Subcutaneous abdominal adipose tissue (tissue), 5 donors: Measurements from ENCODE around the gene ISG20.

Source experiments
- H3K27ac ChIP-seq: one replicate; pipeline ENCODE4 v1.7.0; 2013; ENCODE audit warnings: low read depth, mild to moderate bottlenecking, inconsistent platforms, low read length, moderate library complexity
- H3K27me3 ChIP-seq, 5 donors: one replicate each; pipeline ENCODE4 v1.7.0; 2013; ENCODE audit warnings: low read length in 5 of 5, inconsistent platforms in 1 of 5; ENCODE audit not compliant: control insufficient read depth in 5 of 5, insufficient read depth in 4 of 5
- H3K36me3 ChIP-seq, 5 donors: one replicate each; pipeline ENCODE4 v1.7.0; 2013; ENCODE audit warnings: low read length in 5 of 5; ENCODE audit not compliant: control insufficient read depth in 5 of 5, insufficient read depth in 5 of 5
- H3K4me1 ChIP-seq, 5 donors: one replicate each; pipeline ENCODE4 v1.7.0; 2013; ENCODE audit warnings: low read length in 5 of 5, mild to moderate bottlenecking in 3 of 5, moderate library complexity in 1 of 5; ENCODE audit not compliant: control insufficient read depth in 5 of 5, insufficient read depth in 5 of 5
- H3K4me3 ChIP-seq, 5 donors: one replicate each; pipeline ENCODE4 v1.7.0; 2013; ENCODE audit warnings: low read length in 5 of 5, low read depth in 1 of 5
- H3K9ac ChIP-seq, 5 donors: one replicate each; pipeline ENCODE4 v1.7.0; 2013; ENCODE audit warnings: low read length in 5 of 5, mild to moderate bottlenecking in 4 of 5, moderate library complexity in 3 of 5
- H3K9me3 ChIP-seq, 5 donors: one replicate each; pipeline ENCODE4 v1.7.0; 2013; ENCODE audit warnings: low read length in 5 of 5; ENCODE audit not compliant: control insufficient read depth in 5 of 5
- donor health status: healthy.
- donor health status: healthy.
- donor health status: healthy.
- donor health status: healthy.
- donor health status: healthy.

ISG20 gene

DNA sequence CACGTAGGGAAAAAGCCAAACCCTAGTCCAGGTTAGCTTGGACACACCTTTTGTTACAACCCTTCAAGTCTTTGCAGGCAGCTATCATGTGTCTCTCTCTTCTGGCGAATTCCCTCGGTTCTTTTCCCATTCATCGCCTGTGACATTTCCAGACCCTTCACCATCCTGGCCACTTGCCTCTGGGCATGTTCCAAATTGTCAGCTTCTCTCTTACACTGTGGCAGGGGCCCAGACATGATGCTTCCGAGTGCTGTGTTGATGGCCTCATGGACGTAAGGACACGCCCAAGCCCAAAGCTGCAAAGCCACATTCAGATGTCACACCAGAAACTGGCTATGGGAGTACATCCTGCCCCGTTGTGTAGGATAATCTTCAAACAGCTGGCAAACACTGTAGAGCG, 58.5 kb downstream of the ISG20 start:
- Histone ChIP-seq H3K4me1 (no peaks in the 10 kb centered on the region), H3K27me3 (peaks cover 0 to 7% (median 2%) of the 10 kb centered on the region in 5 donors), H3K27ac (no peak overlapping the region), H3K9me3 (no peaks in the 10 kb centered on the region), H3K36me3 (no peaks in the 10 kb centered on the region), H3K9ac (no peak overlapping the region), H3K4me3 (no peak overlapping the region)

DNA sequence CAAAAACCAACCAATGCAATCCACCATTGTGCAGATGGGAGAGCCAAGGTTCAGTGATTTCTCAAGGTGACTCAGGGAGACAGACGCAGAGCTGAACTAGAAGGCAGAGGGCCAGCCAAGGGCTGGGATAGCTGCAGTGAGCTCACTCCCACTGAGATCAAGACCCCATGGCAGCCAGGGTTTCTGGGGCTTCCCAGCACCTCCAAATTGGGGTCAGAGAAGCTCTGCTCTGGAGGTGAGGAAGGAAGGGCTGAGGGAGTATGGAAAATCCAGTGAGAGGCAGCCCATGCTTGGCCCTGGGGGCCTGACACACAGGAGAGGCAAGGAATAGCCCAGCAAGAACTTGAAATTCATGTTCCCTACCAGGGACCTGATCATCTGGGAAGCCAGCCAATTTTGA, 61.0 kb downstream of the ISG20 start:
- H3K4me1 ChIP-seq, result peaks cover 0 to 2% (median 2%) of the 10 kb centered on the region in 5 donors
- H3K36me3 ChIP-seq, result no peaks in the 10 kb centered on the region
- H3K9ac ChIP-seq, result no peak overlapping the region
- no peak overlapping the region for H3K4me3 ChIP-seq
- no peak overlapping the region for H3K27ac ChIP-seq
- H3K27me3 ChIP-seq, result peaks cover 0 to 4% (median 0%) of the 10 kb centered on the region in 5 donors
- H3K9me3 ChIP-seq, result no peaks in the 10 kb centered on the region

DNA sequence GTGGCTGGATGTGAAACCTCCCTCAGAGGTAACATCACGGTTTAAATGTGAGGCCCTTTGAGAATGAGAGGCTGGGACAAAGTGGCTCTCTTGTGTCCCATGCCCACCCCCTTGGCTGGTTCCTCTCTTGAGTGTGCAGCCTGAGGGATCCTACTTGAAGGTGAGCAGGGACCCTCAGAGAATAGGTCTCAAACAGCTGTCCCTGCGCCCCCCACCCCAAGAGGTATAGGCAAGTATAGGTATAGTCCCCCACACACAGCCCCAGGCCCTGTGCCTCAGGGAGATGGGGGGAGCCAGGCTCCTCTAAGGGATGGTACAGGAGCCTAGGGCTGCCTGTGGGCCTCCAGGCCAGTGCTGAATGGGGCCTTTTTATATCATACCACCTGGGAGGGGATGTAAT, 61.9 kb downstream of the ISG20 start:
- Histone ChIP-seq H3K4me1 (peaks cover 0 to 9% (median 7%) of the 10 kb centered on the region in 5 donors), H3K27me3 (peaks cover 0 to 5% (median 0%) of the 10 kb centered on the region in 5 donors), H3K9me3 (no peaks in the 10 kb centered on the region), H3K9ac (no peak overlapping the region), H3K27ac (no peak overlapping the region), H3K36me3 (no peaks in the 10 kb centered on the region), H3K4me3 (no peak overlapping the region)

DNA sequence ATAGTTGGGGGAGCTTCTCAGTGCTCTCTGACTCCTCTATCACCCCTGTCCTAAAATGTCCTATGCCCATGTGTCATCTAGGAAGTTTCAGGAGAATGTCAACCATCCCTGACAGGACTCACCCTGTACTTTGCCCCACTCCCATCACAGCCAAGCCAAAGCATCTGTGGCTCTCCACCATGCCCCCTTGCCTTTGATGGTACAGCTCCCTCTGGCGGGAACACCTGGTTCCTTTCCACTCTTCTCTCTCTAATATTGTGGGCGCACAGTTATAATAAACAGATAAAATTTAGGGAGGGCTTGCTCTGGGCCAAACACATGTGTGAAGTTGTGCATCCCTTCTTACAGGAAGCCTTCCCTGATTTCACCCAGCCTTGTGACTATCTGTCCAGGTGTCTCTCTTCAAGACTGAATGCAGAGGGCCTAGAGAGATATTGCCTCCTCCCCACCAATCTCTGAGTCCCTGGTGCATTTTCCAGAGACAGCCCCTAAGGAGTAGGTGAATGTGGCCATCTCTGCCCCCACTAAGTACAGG, 62.8 kb downstream of the ISG20 start:
- Histone ChIP-seq H3K9me3 (no peaks in the 10 kb centered on the region), H3K4me1 (peaks cover 2 to 12% (median 10%) of the 10 kb centered on the region in 5 donors), H3K27ac (no peak overlapping the region), H3K9ac (no peak overlapping the region), H3K4me3 (no peak overlapping the region), H3K36me3 (no peaks in the 10 kb centered on the region), H3K27me3 (peaks cover 0 to 7% (median 0%) of the 10 kb centered on the region in 5 donors)

DNA sequence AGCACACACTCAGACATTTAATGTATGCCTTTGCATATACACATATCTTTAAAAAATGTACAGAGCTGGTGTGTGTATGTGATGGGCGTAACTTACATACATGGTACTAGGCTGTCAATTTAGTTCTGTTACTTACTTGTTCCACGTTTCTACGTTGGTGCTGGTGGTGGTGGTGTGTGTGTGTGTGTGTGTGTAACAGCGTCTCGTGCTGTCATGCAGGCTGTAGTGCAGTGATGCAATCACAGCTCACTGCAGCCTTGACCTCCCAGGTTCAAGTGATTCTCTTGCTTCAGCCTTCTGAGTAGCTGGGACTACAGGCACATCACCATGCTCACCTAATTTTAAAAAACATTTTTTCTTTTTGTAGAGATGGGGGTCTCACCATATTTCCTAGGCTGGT, 64.2 kb downstream of the ISG20 start:
- Histone ChIP-seq H3K4me1 (peaks cover 3 to 17% (median 13%) of the 10 kb centered on the region in 5 donors), H3K9ac (no peak overlapping the region), H3K4me3 (no peak overlapping the region), H3K9me3 (no peaks in the 10 kb centered on the region), H3K27ac (no peak overlapping the region), H3K27me3 (peaks cover 0 to 7% (median 0%) of the 10 kb centered on the region in 5 donors), H3K36me3 (no peaks in the 10 kb centered on the region)

DNA sequence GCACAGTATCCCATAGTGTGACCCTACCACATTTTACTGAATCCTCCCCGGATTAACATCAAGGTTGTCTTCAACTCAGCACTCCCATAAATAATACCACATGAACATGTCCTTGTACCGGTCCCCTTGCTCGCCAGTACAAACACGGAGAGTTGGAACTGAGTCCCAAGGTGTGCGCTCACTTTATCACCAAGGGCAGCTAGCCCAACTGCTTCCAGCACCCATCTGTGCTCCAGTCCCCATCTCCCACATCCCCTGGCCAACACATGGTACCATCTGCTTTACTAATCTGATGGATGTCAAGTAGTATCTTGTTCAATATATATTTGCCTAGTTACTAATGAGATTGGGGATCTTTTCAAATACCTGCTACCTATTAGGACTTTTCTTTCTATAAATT, 64.7 kb downstream of the ISG20 start:
- Histone ChIP-seq H3K27ac (no peak overlapping the region), H3K4me1 (peaks cover 6 to 22% (median 18%) of the 10 kb centered on the region in 5 donors), H3K9ac (no peak overlapping the region), H3K9me3 (no peaks in the 10 kb centered on the region), H3K36me3 (no peaks in the 10 kb centered on the region), H3K4me3 (no peak overlapping the region), H3K27me3 (peaks cover 0 to 7% (median 0%) of the 10 kb centered on the region in 5 donors)

DNA sequence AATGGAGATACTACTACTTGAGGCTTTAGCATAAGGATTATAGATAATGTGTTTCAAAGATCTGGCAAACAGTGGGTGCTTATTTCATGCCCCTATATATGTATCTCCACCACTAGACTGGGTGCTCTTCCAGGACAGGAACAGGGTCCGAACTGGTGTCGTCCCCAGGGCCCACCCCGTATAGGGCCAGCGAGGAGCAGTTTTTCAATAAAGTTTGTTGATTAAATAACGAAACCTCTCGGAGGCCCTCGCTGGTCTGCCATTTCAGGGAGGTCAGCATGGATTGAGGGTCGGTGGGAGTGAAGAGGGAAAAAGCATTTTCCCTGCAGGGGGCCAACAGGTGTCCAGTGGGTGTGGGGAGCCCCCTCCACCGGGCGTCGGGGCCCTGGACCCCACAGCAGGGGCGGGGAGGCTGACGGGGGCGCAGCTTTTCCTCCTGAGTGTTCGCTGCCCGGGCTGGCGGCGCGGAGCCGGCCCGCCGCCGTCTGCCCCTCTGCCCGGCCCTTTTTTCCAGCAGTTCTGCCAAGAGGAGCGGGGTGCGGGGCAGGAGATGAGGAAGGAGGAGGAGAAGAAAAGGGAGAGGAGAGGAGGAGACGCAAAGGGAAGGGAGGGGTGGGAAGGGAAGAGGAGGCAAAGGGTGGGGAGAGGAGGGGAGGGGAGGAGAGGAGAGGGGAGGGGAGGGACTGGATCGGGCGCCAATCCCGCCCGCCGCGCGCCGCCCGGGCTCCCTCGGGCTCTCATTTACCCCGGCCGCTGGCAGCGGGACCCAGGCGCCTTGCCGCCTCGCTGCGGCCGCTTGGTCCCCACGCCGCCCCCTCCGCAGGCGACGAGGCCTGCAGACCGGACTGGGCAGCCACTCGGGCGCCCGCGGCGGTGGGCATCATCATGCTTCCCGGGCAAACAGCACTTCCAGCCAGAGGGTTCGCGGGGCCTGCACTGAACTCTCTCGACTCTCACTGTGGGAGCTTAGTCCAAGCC, 66.3 kb downstream of the ISG20 start:
- Histone ChIP-seq H3K27ac (no peak overlapping the region), H3K9me3 (no peaks in the 10 kb centered on the region), H3K4me1 (peaks cover 11 to 37% (median 28%) of the 10 kb centered on the region in 5 donors), H3K4me3 (peak overlapping the region; percentile 42 to 58 (median 52)), H3K9ac (peak overlapping the region in 4 of 5 donors; percentile 33 to 75 (median 46)), H3K36me3 (no peaks in the 10 kb centered on the region), H3K27me3 (peaks cover 0 to 3% (median 0%) of the 10 kb centered on the region in 5 donors)

GRCh38 chr15:88705769-88706165, 67.0 kb downstream of the ISG20 start:
- Histone ChIP-seq H3K4me3 (peak overlapping the region; percentile 42 to 58 (median 52)), H3K9me3 (no peaks in the 10 kb centered on the region), H3K27ac (no peak overlapping the region), H3K9ac (peak overlapping the region in 3 of 5 donors; percentile 6 to 49 (median 44)), H3K36me3 (no peaks in the 10 kb centered on the region), H3K4me1 (peaks cover 12 to 41% (median 31%) of the 10 kb centered on the region in 5 donors), H3K27me3 (peaks cover 0 to 3% (median 0%) of the 10 kb centered on the region in 5 donors)
